GM15510 (cell line): ENCODE data around the gene CDKN2C.

ENCODE experiments used
- POLR2A ChIP-seq: IDR thresholded peaks from 3 replicates; pipeline ENCODE4 v1.6.1; 2011; ENCODE audit warnings: borderline replicate concordance; ENCODE audit not compliant: insufficient read length; ENCODE audit errors: extremely low read depth

Gene CDKN2C

GRCh38 chr1:50969611-50970508 is at the start of gene CDKN2C:
Gene CDKN2C (plus strand): TSS chr1:50970245. CDS start chr1:50970369, 124 bp downstream.
- TF ChIP-seq POLR2A = peak; percentile 52

DNA sequence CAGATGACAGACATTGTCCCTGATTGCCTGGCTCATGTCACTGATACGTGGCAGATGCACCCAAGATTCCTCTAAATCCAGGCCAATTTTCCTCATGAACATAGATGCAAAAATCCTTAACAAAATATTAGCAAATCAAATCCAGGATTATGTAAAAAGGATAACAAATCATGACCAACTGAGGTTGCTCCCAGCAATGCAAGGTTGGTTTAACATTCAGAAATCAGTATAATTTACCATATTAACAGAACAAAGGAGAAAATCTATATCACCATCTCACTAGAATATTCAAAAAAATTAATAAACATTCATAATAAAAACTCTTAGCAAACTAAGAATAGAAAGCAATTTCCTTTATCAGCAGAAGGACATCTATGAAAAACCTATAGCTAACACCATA is 49.6 kb upstream of the CDKN2C start:
- no peak for TF ChIP-seq POLR2A

DNA sequence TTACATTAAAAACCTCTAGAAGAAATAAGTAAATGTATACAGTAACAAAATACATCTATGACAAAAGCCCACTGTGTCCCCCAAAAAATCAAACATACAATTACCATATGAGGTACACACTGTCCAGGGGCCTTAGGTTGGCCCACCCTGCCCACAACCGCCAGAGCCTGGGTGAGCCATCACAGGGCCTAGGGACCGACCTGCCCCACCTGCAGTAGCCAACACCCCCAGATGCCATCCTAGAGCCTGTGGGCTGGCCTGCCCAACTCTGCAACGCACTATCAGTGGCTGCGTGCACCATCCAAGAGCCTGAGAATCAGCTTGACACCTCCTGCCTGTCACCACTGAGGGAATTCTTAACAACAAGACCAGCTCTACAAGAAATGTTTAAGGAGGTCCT is 49.0 kb upstream of the CDKN2C start:
- TF ChIP-seq POLR2A = no peak

GRCh38 chr1:50923564-50923963 is 46.5 kb upstream of the CDKN2C start:
- no peak for TF ChIP-seq POLR2A

DNA sequence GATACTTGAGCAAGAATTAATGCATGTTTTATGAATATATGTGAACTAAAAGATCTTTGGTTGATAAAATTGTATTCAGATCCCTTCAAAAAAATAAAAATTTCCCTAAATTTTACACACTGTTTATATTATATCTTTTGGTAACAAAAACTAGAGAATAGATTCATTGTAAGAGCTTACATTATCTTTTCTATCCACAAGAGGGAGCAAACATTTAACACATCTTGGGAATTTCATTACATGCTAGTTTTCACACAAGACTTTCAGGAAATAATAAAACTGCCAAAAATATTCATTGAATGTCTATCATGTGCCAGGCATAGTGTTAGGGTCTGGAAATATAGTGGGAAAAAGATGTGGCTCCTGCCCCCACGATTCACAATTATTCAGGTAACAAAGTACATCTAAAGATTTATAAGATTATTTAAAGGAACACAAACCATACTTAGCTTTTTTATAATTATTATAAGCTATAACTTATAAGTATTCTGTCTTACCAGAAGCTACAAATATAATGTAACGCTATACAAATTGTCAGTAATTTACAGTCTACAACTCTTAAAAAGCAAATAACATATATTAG is 40.6 kb upstream of the CDKN2C start:
- no peak for TF ChIP-seq POLR2A

GRCh38 chr1:50930193-50930592 is 39.9 kb upstream of the CDKN2C start:
- no peak for TF ChIP-seq POLR2A

DNA sequence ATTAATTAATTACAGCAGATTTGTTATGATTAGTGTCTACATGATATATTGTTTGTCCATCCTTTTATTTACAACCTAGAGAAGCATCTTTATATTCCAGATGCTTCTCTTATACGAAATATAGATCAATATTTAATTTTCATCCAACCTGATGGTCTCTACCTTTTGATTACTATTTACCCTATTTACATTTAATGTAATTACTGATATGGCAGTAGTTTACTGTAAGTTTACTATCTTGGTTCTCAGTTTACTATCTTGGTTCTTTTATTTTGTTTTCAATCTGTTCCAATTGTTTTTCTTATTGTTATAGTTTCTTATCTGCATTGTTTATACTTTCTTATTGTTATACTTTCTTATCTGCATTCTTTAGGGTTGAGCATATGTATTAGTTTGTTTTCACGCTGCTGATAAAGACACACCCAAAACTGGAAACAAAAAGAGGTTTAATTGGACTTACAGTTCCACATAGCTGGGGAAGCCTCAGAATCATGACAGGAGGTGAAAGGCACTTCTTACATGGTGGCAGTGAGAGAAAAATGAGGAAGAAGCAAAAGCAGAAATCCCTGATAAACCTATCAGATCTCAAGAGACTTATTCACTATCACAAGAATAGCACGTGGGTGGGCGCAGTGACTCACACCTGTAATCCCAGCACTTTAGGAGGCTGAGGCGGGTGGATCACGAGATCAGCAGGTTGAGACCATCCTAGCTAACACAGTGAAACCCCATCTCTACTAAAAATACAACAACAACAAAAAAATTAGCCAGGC is 38.9 kb upstream of the CDKN2C start:
- TF ChIP-seq POLR2A = no peak

DNA sequence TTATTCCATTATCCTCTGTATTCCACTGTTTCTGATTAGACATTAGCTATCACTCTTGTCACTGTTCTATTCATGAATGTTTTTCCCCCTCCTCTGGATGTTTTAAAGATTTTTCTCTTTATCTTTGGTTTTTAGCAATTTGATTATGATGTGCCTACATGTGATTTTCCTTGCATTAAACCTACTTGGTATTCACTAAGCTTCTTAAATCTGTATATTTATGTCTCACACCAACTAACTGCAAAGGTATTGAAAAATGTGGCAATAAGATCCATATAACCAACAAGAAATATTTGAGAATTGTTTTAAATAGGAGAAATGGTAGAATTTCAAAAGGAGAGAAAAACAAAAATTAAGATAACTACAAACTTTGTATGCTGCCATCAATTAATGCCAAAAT is 35.2 kb upstream of the CDKN2C start:
- no peak for TF ChIP-seq POLR2A

DNA sequence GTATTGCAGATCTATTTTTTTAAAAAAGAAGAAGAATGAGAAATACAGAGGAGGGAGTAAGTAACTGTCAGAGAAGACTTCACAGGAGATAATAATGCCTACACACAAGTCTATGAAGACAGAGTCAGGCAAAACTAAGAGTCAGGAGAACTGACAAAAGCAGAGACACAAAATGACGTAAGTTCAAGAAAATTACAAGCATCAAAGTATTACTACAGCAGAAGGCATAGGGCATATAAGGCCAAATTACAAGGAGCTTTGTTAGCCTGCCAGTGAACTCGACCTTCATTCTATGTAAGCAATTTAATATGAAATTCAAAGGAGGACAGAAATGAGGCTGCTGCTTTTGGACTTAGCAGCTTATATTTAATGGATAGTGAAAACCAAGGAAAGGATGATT is 33.7 kb upstream of the CDKN2C start:
- no peak for TF ChIP-seq POLR2A

DNA sequence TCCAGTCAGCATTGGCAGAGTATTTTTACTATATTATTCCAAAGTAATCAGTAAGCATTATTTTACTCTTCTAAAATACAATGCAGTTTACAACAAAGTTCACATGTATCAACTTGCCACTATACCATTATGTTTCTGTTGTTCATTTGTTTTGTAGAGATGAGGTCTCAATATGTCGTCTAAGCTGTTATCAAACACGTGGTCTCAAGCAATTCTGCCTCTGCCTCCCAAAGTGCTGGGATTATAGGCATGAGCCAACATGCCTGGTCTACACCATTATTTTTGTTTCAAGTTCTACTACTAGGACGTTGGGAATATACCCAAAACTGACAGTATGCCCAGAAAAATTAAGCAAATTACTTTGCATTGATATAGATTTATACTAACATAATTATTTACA is 29.8 kb upstream of the CDKN2C start:
- TF ChIP-seq POLR2A = no peak

DNA sequence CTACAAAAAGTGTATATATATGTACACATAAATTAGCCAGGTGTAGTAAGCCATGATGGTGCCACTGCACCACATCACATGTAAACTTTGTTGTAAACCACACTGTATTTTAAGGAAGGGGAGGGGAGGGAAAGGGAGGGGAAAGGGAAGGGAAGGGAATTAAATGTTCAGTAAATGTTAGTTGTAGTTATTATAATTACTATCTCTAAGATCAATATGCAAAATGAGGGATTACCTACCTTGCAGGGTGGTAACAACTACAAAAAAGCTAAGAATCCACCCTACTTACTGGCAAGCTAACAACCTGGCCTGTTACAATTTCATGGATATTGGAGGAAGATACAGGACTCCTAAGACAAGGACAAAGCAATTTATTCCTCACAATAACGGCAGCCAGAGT is 27.7 kb upstream of the CDKN2C start:
- no peak for TF ChIP-seq POLR2A

GRCh38 chr1:50949286-50949982 is 20.6 kb upstream of the CDKN2C start:
- no peak for TF ChIP-seq POLR2A

DNA sequence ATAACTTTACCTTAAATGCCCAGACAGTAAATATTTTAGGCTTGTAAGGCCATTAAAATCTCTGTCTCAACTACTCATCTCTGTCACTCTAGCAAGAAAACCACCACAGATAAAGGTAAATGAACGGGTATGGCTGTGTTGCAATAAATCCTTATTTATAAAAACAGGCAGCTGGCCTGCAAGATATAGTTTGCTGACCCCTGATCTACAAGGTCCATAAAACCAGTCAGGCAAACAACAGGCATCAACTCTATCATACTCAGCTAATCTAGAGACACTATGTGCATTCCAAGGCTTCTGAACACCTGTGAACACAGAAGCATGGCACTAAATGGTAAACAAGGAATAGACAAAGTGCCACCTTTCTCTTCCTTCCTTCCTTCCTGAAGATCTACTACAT is 19.6 kb upstream of the CDKN2C start:
- TF ChIP-seq POLR2A = no peak

DNA sequence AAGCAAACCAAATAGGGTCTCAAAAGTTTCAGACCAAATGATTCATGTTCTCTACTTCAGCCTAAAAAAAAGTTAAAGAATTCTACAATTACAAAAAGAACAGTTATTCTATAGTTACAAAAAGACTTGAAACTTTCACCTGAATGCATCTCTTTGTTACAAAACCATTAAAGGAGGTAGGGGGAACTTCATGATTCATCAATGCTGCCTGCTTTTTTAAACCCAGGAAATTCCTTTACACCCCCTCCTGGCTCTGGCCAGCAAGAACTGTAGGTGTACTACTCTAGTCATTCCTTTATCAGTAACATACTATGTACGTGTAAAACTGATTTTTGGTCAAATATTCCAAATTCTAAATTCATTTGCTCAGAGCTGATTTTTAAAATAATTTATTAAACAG is 14.9 kb upstream of the CDKN2C start:
- TF ChIP-seq POLR2A = no peak
